Calu3 (cell line): ENCODE results near the gene RSRC1. TPM values are rescaled to one million over a fixed set of nuclear protein-coding genes. Genes with fewer than 3 reads are reported as not detected.

ENCODE experiments used
- BruUV-seq: library from RNA; stranded (reverse); fragments of 400-500 nt; replicated peaks from 2 replicates; lab custom pipeline; 2021; lab: Mats Ljungman, UMichigan
- CTCF ChIA-PET: fragments of 300-600 bp; sonication (Branson Sonifier 250); formaldehyde crosslinking; loops from one replicate; lab custom pipeline; 2022; ENCODE audit warnings: antibody characterized with exemption; lab: Charles Lee
- DNase-seq: peaks from one replicate; pipeline ENCODE4 v3.0.0; 2022
- H3K27ac Mint-ChIP-seq: one replicate; pipeline ENCODE4 v1.8.0; 2022; ENCODE audit warnings: mixed read lengths; ENCODE audit not compliant: unreplicated experiment
- H3K27me3 Mint-ChIP-seq: one replicate; pipeline ENCODE4 v1.8.0; 2022; ENCODE audit warnings: mixed read lengths; ENCODE audit not compliant: unreplicated experiment
- H3K36me3 Mint-ChIP-seq: one replicate; pipeline ENCODE4 v1.8.0; 2022; ENCODE audit warnings: mild to moderate bottlenecking, moderate library complexity, mixed read lengths; ENCODE audit not compliant: insufficient read depth, unreplicated experiment
- H3K4me1 Mint-ChIP-seq: one replicate; pipeline ENCODE4 v1.8.0; 2022; ENCODE audit warnings: mild to moderate bottlenecking, low read depth, mixed read lengths; ENCODE audit not compliant: unreplicated experiment
- H3K4me3 Mint-ChIP-seq: one replicate; pipeline ENCODE4 v1.8.0; 2022; ENCODE audit warnings: mild to moderate bottlenecking, low read depth, moderate library complexity, mixed read lengths; ENCODE audit not compliant: unreplicated experiment
- H3K9me3 Mint-ChIP-seq: one replicate; pipeline ENCODE4 v1.8.0; 2022; ENCODE audit warnings: low read depth, mixed read lengths; ENCODE audit not compliant: unreplicated experiment
- CTCF ChIP-seq: fragments of 200-600 bp; IDR thresholded peaks from one replicate; pipeline ENCODE4 v1.8.0; 2022; ENCODE audit warnings: antibody characterized with exemption; ENCODE audit not compliant: unreplicated experiment
- intact Hi-C: fragments of 100-400 bp; cut with micrococcal nuclease; formaldehyde crosslinking; loops from one replicate; pipeline ENCODE4 v1.10.0; 2022; ENCODE audit not compliant: unreplicated experiment
- total RNA-seq: library from RNA; stranded (reverse); gene quantifications from 2 replicates; pipeline ENCODE4 v1.2.3, GENCODE V29; 2022

RSRC1 gene
- total RNA-seq, 1 experiment from 2014 or later = 81.3 TPM

DNA sequence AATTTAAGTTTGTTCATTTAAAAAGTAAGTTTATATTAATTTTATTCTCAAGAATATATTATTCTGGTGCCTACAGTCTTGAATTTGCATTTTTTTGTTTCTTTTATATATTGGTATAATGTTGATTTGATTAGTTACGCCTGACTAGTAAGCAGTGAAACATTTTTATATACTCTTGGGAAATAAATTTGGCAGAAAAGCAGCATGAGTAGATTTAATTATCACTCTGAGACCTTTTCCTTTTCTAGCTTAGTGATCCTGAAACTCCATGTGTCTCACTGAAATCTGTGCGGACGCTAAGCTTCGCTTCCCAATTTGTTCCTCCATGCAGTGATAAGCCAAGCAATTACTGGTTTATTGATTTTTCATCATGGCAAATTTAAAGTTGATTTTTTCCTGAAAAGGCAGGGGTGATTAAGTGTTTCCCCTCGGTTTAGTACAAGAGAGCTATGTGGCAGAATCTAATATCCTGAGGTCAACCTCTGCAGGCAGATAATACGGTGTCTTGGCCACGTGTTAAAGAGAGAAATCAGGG is 373.9 kb downstream of the RSRC1 start:
- H3K27ac Mint-ChIP-seq = no peak overlapping the region
- H3K4me3 Mint-ChIP-seq = no peak overlapping the region
- no peak for DNase-seq
- TF ChIP-seq CTCF = no peak
- H3K36me3 Mint-ChIP-seq = no peaks in the 10 kb centered on the region
- no TSS peak for BruUV-seq
- H3K27me3 Mint-ChIP-seq = no peaks in the 10 kb centered on the region
- intact Hi-C loops = no loop called here
- no peaks in the 10 kb centered on the region for H3K9me3 Mint-ChIP-seq
- CTCF ChIA-PET = no interaction called here
- H3K4me1 Mint-ChIP-seq = peaks cover 12% of the 10 kb centered on the region

DNA sequence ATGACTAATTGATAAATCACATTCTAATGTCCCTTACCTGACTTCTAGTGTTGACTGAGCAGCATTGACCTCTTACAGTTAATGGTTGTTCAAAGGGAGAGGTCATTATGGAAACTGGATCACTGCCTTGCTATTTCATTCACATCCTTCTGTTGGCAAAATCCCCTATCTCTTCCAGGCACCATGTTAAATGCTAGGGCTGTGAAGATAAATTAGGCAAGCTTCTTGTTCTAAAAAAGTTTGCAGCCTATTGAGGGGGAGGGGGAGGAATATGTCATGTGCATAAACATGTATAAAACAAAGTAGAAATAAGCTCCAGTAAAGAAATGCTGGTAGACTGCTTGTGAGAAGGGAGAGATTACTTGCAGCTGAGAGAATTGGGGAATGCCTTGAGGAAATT is 376.3 kb downstream of the RSRC1 start:
- intact Hi-C loops = no loop called here
- DNase-seq = no peak
- H3K4me3 Mint-ChIP-seq = no peak overlapping the region
- H3K36me3 Mint-ChIP-seq = no peaks in the 10 kb centered on the region
- peaks cover 12% of the 10 kb centered on the region for H3K4me1 Mint-ChIP-seq
- no peak overlapping the region for H3K27ac Mint-ChIP-seq
- TF ChIP-seq CTCF = no peak
- CTCF ChIA-PET = interaction anchor here (0.5 kb wide), 1 partner anchor 105 kb away, joined by 3 read pairs; no protein-coding TSS in a partner anchor
- H3K9me3 Mint-ChIP-seq = no peaks in the 10 kb centered on the region
- no TSS peak for BruUV-seq
- no peaks in the 10 kb centered on the region for H3K27me3 Mint-ChIP-seq

DNA sequence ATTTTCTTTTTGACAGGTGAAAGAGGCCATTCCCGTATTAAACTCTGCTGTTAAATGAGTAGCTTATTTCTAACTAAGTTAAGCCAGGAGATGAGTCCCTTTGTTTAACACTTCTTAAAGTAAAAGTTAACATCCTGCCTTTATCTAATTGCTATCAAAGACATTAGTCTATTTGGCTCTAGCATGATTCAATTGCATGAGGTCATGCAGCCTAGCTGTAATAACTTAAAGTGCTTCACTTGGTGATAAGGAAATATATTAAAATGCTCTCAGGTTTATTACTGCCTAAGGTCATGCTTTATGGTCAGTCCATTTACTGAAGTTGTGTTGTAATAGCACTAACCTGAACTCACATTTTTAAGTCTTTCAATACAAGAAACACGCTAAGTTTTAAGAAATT is 378.8 kb downstream of the RSRC1 start:
- Mint-ChIP-seq H3K27me3 (no peaks in the 10 kb centered on the region), H3K9me3 (no peaks in the 10 kb centered on the region), H3K4me1 (peaks cover 12% of the 10 kb centered on the region), H3K4me3 (no peak overlapping the region), H3K36me3 (no peaks in the 10 kb centered on the region), H3K27ac (no peak overlapping the region)
- CTCF ChIA-PET = interaction anchor here (0.6 to 1.4 kb wide), 2 partner anchors 16 to 172 kb away, joined by 3 read pairs; no protein-coding TSS in a partner anchor
- TF ChIP-seq CTCF = no peak
- intact Hi-C loops = no loop called here
- BruUV-seq = no TSS peak
- DNase-seq = no peak

DNA sequence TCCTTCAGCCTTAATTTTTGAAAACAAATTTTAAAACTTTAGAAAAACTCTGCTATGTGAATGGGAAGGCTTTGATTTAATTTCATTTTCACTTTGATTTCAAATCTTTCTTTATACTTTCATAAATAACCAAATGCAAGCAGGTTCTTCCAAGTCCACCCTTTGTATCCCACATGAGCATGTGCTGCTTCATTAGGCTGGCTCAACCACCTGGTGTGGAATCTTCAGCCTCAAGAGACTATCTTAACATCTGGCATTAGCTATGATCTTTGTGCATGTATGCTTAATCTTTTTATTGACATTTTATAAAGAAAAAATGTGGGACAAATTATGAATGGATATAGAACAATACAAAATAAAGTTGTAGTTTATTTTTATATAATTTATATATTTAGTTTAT is 379.3 kb downstream of the RSRC1 start:
- no peak for TF ChIP-seq CTCF
- no peaks in the 10 kb centered on the region for H3K9me3 Mint-ChIP-seq
- H3K27ac Mint-ChIP-seq = no peak overlapping the region
- no peaks in the 10 kb centered on the region for H3K36me3 Mint-ChIP-seq
- CTCF ChIA-PET = interaction anchor here (0.6 to 1.4 kb wide), 2 partner anchors 16 to 173 kb away, joined by 3 read pairs; no protein-coding TSS in a partner anchor
- BruUV-seq = no TSS peak
- intact Hi-C loops = no loop called here
- peaks cover 12% of the 10 kb centered on the region for H3K4me1 Mint-ChIP-seq
- no peak overlapping the region for H3K4me3 Mint-ChIP-seq
- H3K27me3 Mint-ChIP-seq = no peaks in the 10 kb centered on the region
- no peak for DNase-seq
